Testis (tissue), 2 donors: ENCODE results near the gene MT1B.

Source experiments
- POLR2A ChIP-seq: fragments of 450-650 bp; IDR thresholded peaks from one replicate; pipeline ENCODE4 v1.6.1; 2017; ENCODE audit warnings: antibody characterized with exemption, mild to moderate bottlenecking, moderate library complexity
- TF ChIP-seq, protein P1 (sequence below), 3 experiments: fragments of 450-650 bp in 2 of 3; fragments of 200-600 bp in 1 of 3; sonication (generic) in 1 of 3; IDR thresholded peaks; one replicate each; pipeline ENCODE4 v1.5.1; 2016 to 2019; ENCODE audit warnings: antibody characterized with exemption in 3 of 3, mild to moderate bottlenecking in 2 of 3, moderate library complexity in 1 of 3

DNA sequence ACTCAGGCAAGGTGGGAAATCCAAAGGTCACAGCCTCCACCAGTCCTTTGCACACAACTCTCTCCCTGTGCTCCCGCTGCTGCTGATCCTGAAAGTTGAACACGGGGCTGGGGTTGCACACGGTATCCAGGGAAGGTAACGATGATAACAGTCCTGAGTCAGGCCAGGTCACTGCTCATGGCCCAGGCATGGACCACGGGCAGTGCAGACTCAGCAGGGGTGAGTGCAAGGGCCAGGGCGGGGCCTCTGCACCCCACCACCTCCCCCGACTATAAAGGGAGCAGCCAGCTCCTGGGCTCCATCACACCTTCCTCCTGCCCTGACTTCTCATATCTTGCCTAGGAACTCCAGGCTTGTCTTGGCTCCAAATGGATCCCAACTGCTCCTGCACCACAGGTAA is at the start of gene MT1B:
- TF ChIP-seq, protein P1, sequence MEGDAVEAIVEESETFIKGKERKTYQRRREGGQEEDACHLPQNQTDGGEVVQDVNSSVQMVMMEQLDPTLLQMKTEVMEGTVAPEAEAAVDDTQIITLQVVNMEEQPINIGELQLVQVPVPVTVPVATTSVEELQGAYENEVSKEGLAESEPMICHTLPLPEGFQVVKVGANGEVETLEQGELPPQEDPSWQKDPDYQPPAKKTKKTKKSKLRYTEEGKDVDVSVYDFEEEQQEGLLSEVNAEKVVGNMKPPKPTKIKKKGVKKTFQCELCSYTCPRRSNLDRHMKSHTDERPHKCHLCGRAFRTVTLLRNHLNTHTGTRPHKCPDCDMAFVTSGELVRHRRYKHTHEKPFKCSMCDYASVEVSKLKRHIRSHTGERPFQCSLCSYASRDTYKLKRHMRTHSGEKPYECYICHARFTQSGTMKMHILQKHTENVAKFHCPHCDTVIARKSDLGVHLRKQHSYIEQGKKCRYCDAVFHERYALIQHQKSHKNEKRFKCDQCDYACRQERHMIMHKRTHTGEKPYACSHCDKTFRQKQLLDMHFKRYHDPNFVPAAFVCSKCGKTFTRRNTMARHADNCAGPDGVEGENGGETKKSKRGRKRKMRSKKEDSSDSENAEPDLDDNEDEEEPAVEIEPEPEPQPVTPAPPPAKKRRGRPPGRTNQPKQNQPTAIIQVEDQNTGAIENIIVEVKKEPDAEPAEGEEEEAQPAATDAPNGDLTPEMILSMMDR (IDR thresholded peaks at IDR 0.05): no peak
- no peak for TF ChIP-seq POLR2A
